K562 (cell line): ENCODE measurements around the gene TMEM132D. TPM values are rescaled to one million over a fixed set of nuclear protein-coding genes. Genes with fewer than 3 reads are reported as not detected.

ENCODE experiments used
- ATAC-seq: fragments of 200-7000 bp; cut with Tn5 transposase; 3 replicates; pipeline ENCODE4 v1.9.1; 2020; ENCODE audit warnings: moderate library complexity
- BruUV-seq: library from RNA; stranded (reverse); fragments of 400-500 nt; replicated peaks from 2 replicates; lab custom pipeline; 2021; lab: Mats Ljungman, UMichigan
- CTCF ChIA-PET: fragments of 300-600 bp; formaldehyde crosslinking; extraction: SDS; loops from one replicate; lab custom pipeline; 2021; ENCODE audit warnings: low intra/inter-chr PET ratio; lab: Yijun Ruan, JAX
- POLR2A ChIA-PET: fragments of 300-600, 350-650 bp; sonication (Branson Sonifier 250); formaldehyde crosslinking; extraction: SDS; loops from one replicate; lab custom pipeline; 2021; ENCODE audit warnings: antibody characterized with exemption, inconsistent platforms; lab: Yijun Ruan, JAX
- DNase-seq, 4 experiments: peaks; one replicate each; pipeline versions ENCODE4 v3.0.0 to v3.0.0-alpha.2; 2011 to 2018; ENCODE audit warnings: low spot score in 3 of 4, mixed read lengths in 3 of 4; ENCODE audit errors: extremely low read depth in 1 of 4
- FAIRE-seq: peaks from 2 replicates; lab custom pipeline; 2011; peaks lifted over from hg19 to GRCh38; lab: Jason Lieb, UNC
- H2AFZ ChIP-seq: 2 replicates; pipeline ENCODE4 v1.6.0; 2011; ENCODE audit warnings: low read depth, low read length, control low read depth, inconsistent platforms
- H3K27ac ChIP-seq: fragments of 200-600 bp; 3 replicates; pipeline ENCODE4 v1.8.0; 2011; ENCODE audit warnings: low read depth, mild to moderate bottlenecking, control low read depth, inconsistent platforms, low read length, moderate library complexity, mixed read lengths; ENCODE audit errors: extremely low read depth
- H3K27me3 ChIP-seq, 2 experiments: fragments of 300-600 bp in 1 of 2; 2 replicates in 1 of 2; 3 replicates in 1 of 2; pipeline versions ENCODE4 v1.6.0 to v1.8.0; 2011; ENCODE audit warnings: inconsistent platforms in 2 of 2, low read length in 2 of 2, mild to moderate bottlenecking in 1 of 2, mixed read lengths in 1 of 2, moderate library complexity in 1 of 2; ENCODE audit not compliant: control insufficient read depth in 2 of 2, insufficient read depth in 2 of 2
- H3K36me3 ChIP-seq: fragments of 300-600 bp; 3 replicates; pipeline ENCODE4 v1.8.0; 2011; ENCODE audit warnings: mild to moderate bottlenecking, low read length, inconsistent platforms; ENCODE audit not compliant: control insufficient read depth, insufficient read depth
- H3K4me1 ChIP-seq, 2 experiments: fragments of 200-600 bp in 1 of 2; replicated peaks in 1 of 2; 2 replicates in 1 of 2; 3 replicates in 1 of 2; pipeline versions ENCODE4 v1.5.1 to v1.8.0; 2011; ENCODE audit warnings: inconsistent platforms in 2 of 2, low read length in 2 of 2, mild to moderate bottlenecking in 1 of 2, mixed read lengths in 1 of 2, moderate library complexity in 1 of 2; ENCODE audit not compliant: control insufficient read depth in 2 of 2, insufficient read depth in 2 of 2
- H3K4me2 ChIP-seq: 2 replicates; pipeline ENCODE4 v1.6.1; 2011; ENCODE audit warnings: low read length, control low read depth, inconsistent platforms, mixed read lengths; ENCODE audit not compliant: insufficient read depth
- H3K4me3 ChIP-seq: fragments of 200-600 bp; sonication (generic), shearing (Covaris generic); 2 replicates; pipeline ENCODE4 v1.5.1; 2016; ENCODE audit warnings: control low read depth, inconsistent platforms
- H3K79me2 ChIP-seq: fragments of 200-600 bp; 3 replicates; pipeline ENCODE4 v1.8.0; 2011; ENCODE audit warnings: low read length, inconsistent platforms; ENCODE audit not compliant: control insufficient read depth, insufficient read depth
- H3K9ac ChIP-seq, 2 experiments: 2 replicates each; pipeline versions ENCODE4 v1.6.0 to v1.6.1; 2011; ENCODE audit warnings: low read depth in 2 of 2, low read length in 2 of 2, control low read depth in 1 of 2, inconsistent platforms in 1 of 2, mild to moderate bottlenecking in 1 of 2, mixed read lengths in 1 of 2; ENCODE audit not compliant: insufficient read depth in 1 of 2
- H3K9me1 ChIP-seq: one replicate; pipeline ENCODE4 v1.6.0; 2011; ENCODE audit warnings: inconsistent platforms, mild to moderate bottlenecking, low read length, moderate library complexity; ENCODE audit not compliant: control insufficient read depth, insufficient read depth
- H3K9me3 ChIP-seq: replicated peaks from 2 replicates; pipeline ENCODE4 v1.5.1; 2011; ENCODE audit warnings: low read depth, low read length, inconsistent platforms; ENCODE audit not compliant: control insufficient read depth, insufficient read depth
- H4K20me1 ChIP-seq: replicated peaks from 2 replicates; pipeline ENCODE4 v1.6.1; 2011; ENCODE audit warnings: low read length, inconsistent platforms, mixed read lengths; ENCODE audit not compliant: control insufficient read depth, insufficient read depth
- ATF1 ChIP-seq, 2 experiments: fragments of 450-650 bp in 1 of 2; IDR thresholded peaks; 2 replicates each; pipeline ENCODE4 v1.6.1; 2016; ENCODE audit warnings: missing compliant biosample characterization in 1 of 2, missing genetic modification characterization in 1 of 2
- CTCF ChIP-seq, 3 experiments: IDR thresholded peaks in 2 of 3; conservative IDR thresholded peaks in 1 of 3; 2 replicates each; pipeline ENCODE4 v1.5.1; 2011 to 2012; ENCODE audit warnings: low read length in 3 of 3, mild to moderate bottlenecking in 3 of 3, control low read depth in 2 of 3, improper control_type of control experiment in 1 of 3, inconsistent platforms in 1 of 3, low read depth in 1 of 3, mixed read lengths in 1 of 3, moderate library complexity in 1 of 3; ENCODE audit not compliant: insufficient read depth in 2 of 3
- RFX1 ChIP-seq: fragments of 450-650 bp; IDR thresholded peaks from 2 replicates; pipeline ENCODE4 v1.6.1; 2016; ENCODE audit warnings: mild to moderate bottlenecking, moderate library complexity
- whole genome bisulfite sequencing: fragments of 100-300 bp; shearing (Covaris generic); methylation state at CpG from one replicate; pipeline ENCODE4 v1.1.6; 2016; ENCODE audit warnings: low coverage, mixed read lengths; ENCODE audit not compliant: insufficient coverage; ENCODE audit errors: missing lambda C conversion rate; 5-methylcytosine and 5-hydroxymethylcytosine counted together
- in situ Hi-C: fragments of 300-500 bp; cut with MboI; formaldehyde crosslinking; loops from 4 replicates; pipeline ENCODE4 v1.15.0; 2018; ENCODE audit warnings: inconsistent platforms, mixed read lengths
- intact Hi-C: fragments of 100-400 bp; cut with micrococcal nuclease; formaldehyde crosslinking; loops from 2 replicates; pipeline ENCODE4 v1.14.2; 2022
- polyA plus RNA-seq, 8 experiments: library from polyadenylated mRNA; depleted of rRNA in 4 of 8; stranded (reverse) in 5 of 8; unstranded in 3 of 8; fragments of >200 nt; fragmentation: Nextera tagmentation in 2 of 8; fragmentation: Illumina TruSeq in 1 of 8; extraction: Ambion mirVana in 2 of 8; extraction: Trizol in 1 of 8; gene quantifications; 2 replicates each; pipeline versions ENCODE4 v1.2.1 to v1.2.3, GENCODE V29; 2011 to 2014; ENCODE audit warnings: inconsistent platforms in 1 of 8, missing spikeins in 1 of 8
- total RNA-seq, 7 experiments: library from RNA; depleted of rRNA in 6 of 7; stranded (reverse); fragments of >200 nt in 6 of 7; fragmentation: Illumina TruSeq in 2 of 7; extraction: Trizol in 2 of 7; gene quantifications; 2 replicates each; pipeline versions ENCODE4 v1.2.1 to v1.2.3, GENCODE V29; 2011 to 2021; ENCODE audit warnings: low replicate concordance in 1 of 7

Gene TMEM132D
- total and polyA plus RNA-seq, 9 of the 15 experiments (the other 6 are each of a cell fraction or from before 2014, with no cell fraction given) = not detected

GRCh38 chr12:129068684-129069083 is 835.1 kb downstream of the TMEM132D start:
- Histone ChIP-seq H3K9me3 (no peaks in the 10 kb centered on the region), H3K79me2 (no peaks in the 10 kb centered on the region), H3K27ac (no peak overlapping the region), H3K27me3 (peaks cover 6 to 58% of the 10 kb centered on the region in 2 experiments; a peak in 4 of 5 replicates), H3K4me3 (no peak overlapping the region), H3K9me1 (no peaks in the 10 kb centered on the region), H3K9ac (no peak overlapping the region), H3K4me1 (no peaks in the 10 kb centered on the region), H2AFZ (no peak overlapping the region), H3K36me3 (no peaks in the 10 kb centered on the region), H3K4me2 (no peak overlapping the region), H4K20me1 (no peaks in the 10 kb centered on the region)
- TF ChIP-seq ATF1 (CRISPR knock-in tag; IDR thresholded peaks at IDR 0.05) = no peak
- no peak for TF ChIP-seq ATF1 (tag; IDR thresholded peaks at IDR 0.05)
- BruUV-seq = no TSS peak
- intact Hi-C loops (no loop called here), in situ Hi-C loops (no loop called here)
- FAIRE-seq = no peak
- no peak for ATAC-seq
- 2% methylated on average over 10 of the region's 10 CpGs for WGBS
- POLR2A ChIA-PET = no interaction called here
- no peak for DNase-seq
- CTCF ChIA-PET = no interaction called here

GRCh38 chr12:129067491-129067890 is 836.3 kb downstream of the TMEM132D start:
- peak; percentile 73 for ATAC-seq
- Histone ChIP-seq H3K36me3 (no peaks in the 10 kb centered on the region), H3K9me3 (no peaks in the 10 kb centered on the region), H3K9me1 (no peaks in the 10 kb centered on the region), H3K4me2 (no peak overlapping the region), H3K27ac (no peak overlapping the region), H3K9ac (no peak overlapping the region), H3K79me2 (no peaks in the 10 kb centered on the region), H3K4me3 (no peak overlapping the region), H2AFZ (no peak overlapping the region), H4K20me1 (no peaks in the 10 kb centered on the region), H3K4me1 (no peaks in the 10 kb centered on the region), H3K27me3 (peaks cover 4 to 46% of the 10 kb centered on the region in 2 experiments; a peak in 4 of 5 replicates)
- in situ Hi-C loops = no loop called here
- 0% methylated on average over 9 of the region's 9 CpGs for WGBS
- CTCF ChIA-PET = no interaction called here
- TF ChIP-seq CTCF (IDR thresholded peaks at IDR 0.05 in 2 of 3, conservative IDR thresholded peaks at IDR 0.05 in 1 of 3; ENCODE audit: insufficient read depth in 2 of 3, low read depth in 1 of 3, low read length in 3 of 3) = peak in 2 of 3 experiments; percentile 18 to 28; a peak in 2 of 6 replicates
- TF ChIP-seq RFX1 = no peak
- no peak for FAIRE-seq
- POLR2A ChIA-PET = no interaction called here
- intact Hi-C loops = no loop called here
- no TSS peak for BruUV-seq
- peak in 1 of 4 experiments; percentile 6 for DNase-seq
